HG02763 (cell line): ENCODE data around the gene HLA-DOA.

ENCODE experiments used
- ATAC-seq: cut with Tn5 transposase; IDR thresholded peaks from one replicate; pipeline ENCODE4 v1.9.1; 2021; ENCODE audit warnings: mild to moderate bottlenecking, moderate library complexity; ENCODE audit not compliant: unreplicated experiment

HLA-DOA gene

GRCh38 chr6:32968093-32968866 lies 41.1 kb downstream of the HLA-DOA start, which contains the start of gene BRD2:
Gene BRD2 (plus strand): TSS chr6:32968594. CDS start chr6:32972899, 4,305 bp downstream.
- ATAC-seq = peak; percentile 34

GRCh38 chr6:32967151-32968091 lies 42.0 kb downstream of the HLA-DOA start:
- ATAC-seq = no peak

GRCh38 chr6:32964776-32965175 lies 44.6 kb downstream of the HLA-DOA start:
- no peak for ATAC-seq

- no peak for ATAC-seq
These were observed 45.5 kb downstream of the HLA-DOA start for GRCh38 chr6:32963866-32964265.

GRCh38 chr6:32962213-32962826 lies 47.1 kb downstream of the HLA-DOA start:
- no peak for ATAC-seq

- ATAC-seq = no peak
These were observed 48.8 kb downstream of the HLA-DOA start for GRCh38 chr6:32960563-32960962.

- ATAC-seq = no peak
These were observed 53.2 kb downstream of the HLA-DOA start for GRCh38 chr6:32956176-32956575.

- ATAC-seq = no peak
These were observed 54.2 kb downstream of the HLA-DOA start for GRCh38 chr6:32954986-32955802.

- ATAC-seq = no peak
These were observed 55.1 kb downstream of the HLA-DOA start for GRCh38 chr6:32954267-32954666.
